Activated gamma-delta T cell treated with anti-CD3 and anti-CD28 coated beads, Interleukin-2, amount 50 U/mL, for 16 hours (primary cell): ENCODE data around the gene DLG4.

Source experiments
- DNase-seq: peaks from one replicate; pipeline ENCODE4 v3.0.0-alpha.2; 2020; ENCODE audit warnings: low read depth

Gene DLG4

GRCh38 chr17:7156342-7156940 is 63.2 kb downstream of the DLG4 start:
- no peak for DNase-seq

GRCh38 chr17:7147772-7148171 is 71.9 kb downstream of the DLG4 start:
- DNase-seq = no peak

- no peak for DNase-seq
Observed at GRCh38 chr17:7146115-7146514, 73.5 kb downstream of the DLG4 start.

- DNase-seq = no peak
Observed at GRCh38 chr17:7144213-7144612, 75.4 kb downstream of the DLG4 start.

- DNase-seq = no peak
Observed at GRCh38 chr17:7141824-7142223, 77.8 kb downstream of the DLG4 start.

GRCh38 chr17:7139400-7139799 is 80.2 kb downstream of the DLG4 start:
- no peak for DNase-seq

- DNase-seq = no peak
Observed at GRCh38 chr17:7138800-7139381, 80.7 kb downstream of the DLG4 start.

GRCh38 chr17:7137171-7137943 is 82.3 kb downstream of the DLG4 start:
- no peak for DNase-seq
